Bronchial epithelial cell (primary cell): ENCODE measurements around the gene LEF1. TPM values are rescaled to one million over a fixed set of nuclear protein-coding genes. Genes with fewer than 3 reads are reported as not detected.

ENCODE experiments used
- DNase-seq: peaks from one replicate; pipeline ENCODE4 v3.0.0-alpha.2; 2010; ENCODE audit warnings: low read depth
- FAIRE-seq: peaks from 2 replicates; lab custom pipeline; 2011; peaks lifted over from hg19 to GRCh38; lab: Jason Lieb, UNC
- H3K27me3 ChIP-seq: 2 replicates; pipeline ENCODE4 v1.5.1; 2011; ENCODE audit warnings: low read length; ENCODE audit not compliant: control insufficient read depth, insufficient read depth
- H3K36me3 ChIP-seq: 2 replicates; pipeline ENCODE4 v1.5.1; 2011; ENCODE audit warnings: low read length; ENCODE audit not compliant: control insufficient read depth, insufficient read depth
- H3K4me3 ChIP-seq: 2 replicates; pipeline ENCODE4 v1.5.1; 2011; ENCODE audit warnings: mild to moderate bottlenecking, low read depth, low read length, control low read depth
- total RNA-seq: library from RNA; depleted of rRNA; stranded (reverse); fragments of >200 nt; gene quantifications from 2 replicates; pipeline ENCODE4 v1.2.1, GENCODE V29; 2014
- TF ChIP-seq, protein P1 (sequence below): IDR thresholded peaks from 2 replicates; pipeline ENCODE4 v1.5.1; 2011; ENCODE audit warnings: mild to moderate bottlenecking, moderate library complexity, low read length, control low read depth, inconsistent platforms; ENCODE audit not compliant: insufficient read depth, severe bottlenecking

Gene LEF1
- total RNA-seq, 1 donor from 2014 or later, result not detected

DNA sequence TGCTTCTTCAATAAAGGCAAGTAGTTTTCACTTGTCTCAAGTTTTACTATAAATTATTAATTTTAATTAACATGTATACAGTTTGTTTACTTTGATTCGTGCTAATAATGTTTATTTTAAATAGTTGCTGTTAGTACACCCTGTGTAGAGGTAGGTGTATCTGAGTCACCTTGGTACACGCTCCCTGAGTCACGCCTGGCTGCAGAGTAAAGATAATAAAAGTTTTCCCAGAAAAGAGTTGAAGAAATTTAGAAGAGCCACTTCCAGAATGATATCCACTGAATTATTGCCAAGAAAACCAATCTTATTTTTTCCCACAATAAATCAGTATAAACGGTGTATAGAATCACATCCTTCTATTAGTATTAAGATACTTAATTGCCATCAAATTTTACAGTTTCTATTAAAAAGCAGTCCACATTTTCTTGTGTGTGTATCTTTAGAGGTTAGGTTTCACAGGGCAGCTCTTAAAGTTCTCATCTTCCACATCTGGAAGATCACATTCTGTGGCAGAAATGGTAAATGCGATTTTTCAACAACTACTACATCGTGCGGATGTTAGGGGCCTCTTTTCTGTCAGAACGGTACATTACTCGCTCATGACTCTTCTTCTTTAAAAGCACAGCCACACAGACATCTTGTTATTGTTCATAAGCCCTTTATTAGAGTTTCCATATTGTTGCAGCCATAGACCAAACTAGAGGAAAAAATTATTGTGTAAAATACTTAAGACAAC, 123.6 kb downstream of the LEF1 start:
- Histone ChIP-seq H3K4me3 (no peak overlapping the region), H3K27me3 (no peaks in the 10 kb centered on the region), H3K36me3 (no peaks in the 10 kb centered on the region)
- no peak for FAIRE-seq
- peak; percentile 65 for DNase-seq
- TF ChIP-seq, protein P1, sequence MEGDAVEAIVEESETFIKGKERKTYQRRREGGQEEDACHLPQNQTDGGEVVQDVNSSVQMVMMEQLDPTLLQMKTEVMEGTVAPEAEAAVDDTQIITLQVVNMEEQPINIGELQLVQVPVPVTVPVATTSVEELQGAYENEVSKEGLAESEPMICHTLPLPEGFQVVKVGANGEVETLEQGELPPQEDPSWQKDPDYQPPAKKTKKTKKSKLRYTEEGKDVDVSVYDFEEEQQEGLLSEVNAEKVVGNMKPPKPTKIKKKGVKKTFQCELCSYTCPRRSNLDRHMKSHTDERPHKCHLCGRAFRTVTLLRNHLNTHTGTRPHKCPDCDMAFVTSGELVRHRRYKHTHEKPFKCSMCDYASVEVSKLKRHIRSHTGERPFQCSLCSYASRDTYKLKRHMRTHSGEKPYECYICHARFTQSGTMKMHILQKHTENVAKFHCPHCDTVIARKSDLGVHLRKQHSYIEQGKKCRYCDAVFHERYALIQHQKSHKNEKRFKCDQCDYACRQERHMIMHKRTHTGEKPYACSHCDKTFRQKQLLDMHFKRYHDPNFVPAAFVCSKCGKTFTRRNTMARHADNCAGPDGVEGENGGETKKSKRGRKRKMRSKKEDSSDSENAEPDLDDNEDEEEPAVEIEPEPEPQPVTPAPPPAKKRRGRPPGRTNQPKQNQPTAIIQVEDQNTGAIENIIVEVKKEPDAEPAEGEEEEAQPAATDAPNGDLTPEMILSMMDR, result no peak

DNA sequence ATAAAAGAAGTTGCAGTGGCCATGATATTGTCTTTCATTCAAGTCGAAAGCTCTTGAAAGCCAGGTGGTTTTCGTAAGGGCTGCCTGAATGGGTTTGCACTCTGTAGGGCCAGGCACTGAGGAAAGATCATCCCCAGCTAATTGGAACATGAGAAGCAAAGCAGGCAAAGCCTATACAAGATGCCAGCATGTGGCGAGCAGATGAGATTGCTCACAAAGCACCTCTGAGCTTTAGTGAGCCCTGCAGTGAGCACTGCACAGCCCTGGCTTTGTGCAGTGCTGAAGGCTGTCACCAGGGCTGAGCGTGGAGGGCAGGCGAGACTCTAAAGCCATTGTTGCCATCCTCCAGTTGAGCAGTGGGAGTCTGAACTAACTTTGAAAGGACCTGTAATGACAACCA, 125.2 kb downstream of the LEF1 start:
- TF ChIP-seq, protein P1, result no peak
- no peak overlapping the region for H3K4me3 ChIP-seq
- no peak for DNase-seq
- no peaks in the 10 kb centered on the region for H3K27me3 ChIP-seq
- no peaks in the 10 kb centered on the region for H3K36me3 ChIP-seq
- FAIRE-seq, result no peak

DNA sequence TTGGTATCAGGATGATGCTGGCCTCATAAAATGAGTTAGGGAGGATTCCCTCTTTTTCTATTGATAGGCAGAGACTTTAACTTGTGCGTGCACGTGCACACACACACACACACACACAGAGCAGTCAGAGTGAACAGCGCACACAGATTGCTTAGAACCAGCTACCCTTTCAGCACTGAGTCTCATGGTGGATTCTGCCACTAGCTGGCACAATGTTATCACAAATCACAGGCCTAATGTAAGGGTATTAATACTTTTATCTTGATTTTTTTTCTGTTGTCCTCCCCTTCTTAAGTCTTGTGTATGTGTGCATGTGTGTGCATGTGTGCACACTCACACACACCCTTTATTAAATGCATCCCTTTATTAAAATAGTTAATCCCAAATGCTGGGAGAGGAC, 125.8 kb downstream of the LEF1 start:
- FAIRE-seq (no peak), DNase-seq (no peak)
- Histone ChIP-seq H3K4me3 (no peak overlapping the region), H3K27me3 (no peaks in the 10 kb centered on the region), H3K36me3 (no peaks in the 10 kb centered on the region)
- TF ChIP-seq, protein P1, result no peak

DNA sequence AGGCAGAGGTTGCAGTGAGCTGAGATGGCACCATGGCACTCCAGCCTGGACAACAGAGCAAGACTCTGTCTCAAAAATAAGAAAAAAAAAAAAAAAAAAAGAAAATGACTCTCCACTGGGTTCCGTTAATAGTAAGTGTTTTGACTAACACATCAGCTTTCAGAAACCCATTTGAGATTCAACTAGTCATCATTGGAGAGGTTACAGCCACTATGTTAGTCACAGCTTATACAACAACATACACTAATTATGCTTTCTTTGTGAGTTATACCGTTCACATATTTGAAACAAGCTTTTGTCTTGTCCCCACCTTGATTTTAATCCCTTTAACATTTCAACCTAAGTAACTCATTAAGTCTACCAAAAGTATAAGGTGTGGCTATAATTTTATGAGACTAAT, 130.8 kb downstream of the LEF1 start:
- H3K36me3 ChIP-seq, result peaks cover 2% of the 10 kb centered on the region
- no peaks in the 10 kb centered on the region for H3K27me3 ChIP-seq
- no peak for DNase-seq
- H3K4me3 ChIP-seq, result no peak overlapping the region
- TF ChIP-seq, protein P1, result no peak
- FAIRE-seq, result no peak

DNA sequence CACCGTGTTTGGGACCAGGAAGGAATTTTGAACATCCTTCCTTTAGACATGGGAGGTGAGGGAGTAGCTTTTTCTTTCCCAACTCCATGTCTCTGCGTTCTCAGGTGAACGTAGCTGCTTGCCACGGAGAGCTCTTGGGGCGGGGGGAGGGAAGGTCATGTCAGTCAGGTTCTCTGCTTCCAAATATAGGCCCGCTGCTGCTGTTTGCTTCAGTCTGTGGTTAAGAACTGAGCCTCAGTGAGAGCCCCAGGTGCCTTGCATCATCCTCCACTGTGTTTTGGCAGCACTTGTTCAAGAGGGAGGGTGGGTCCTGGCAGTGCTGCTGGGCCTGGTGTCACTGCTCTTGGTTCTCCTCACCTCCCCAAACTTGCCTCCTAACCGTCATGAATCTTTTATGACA, 132.5 kb downstream of the LEF1 start:
- H3K27me3 ChIP-seq, result no peaks in the 10 kb centered on the region
- FAIRE-seq (no peak), DNase-seq (no peak)
- H3K36me3 ChIP-seq, result peaks cover 2% of the 10 kb centered on the region
- TF ChIP-seq, protein P1, result no peak
- H3K4me3 ChIP-seq, result no peak overlapping the region

DNA sequence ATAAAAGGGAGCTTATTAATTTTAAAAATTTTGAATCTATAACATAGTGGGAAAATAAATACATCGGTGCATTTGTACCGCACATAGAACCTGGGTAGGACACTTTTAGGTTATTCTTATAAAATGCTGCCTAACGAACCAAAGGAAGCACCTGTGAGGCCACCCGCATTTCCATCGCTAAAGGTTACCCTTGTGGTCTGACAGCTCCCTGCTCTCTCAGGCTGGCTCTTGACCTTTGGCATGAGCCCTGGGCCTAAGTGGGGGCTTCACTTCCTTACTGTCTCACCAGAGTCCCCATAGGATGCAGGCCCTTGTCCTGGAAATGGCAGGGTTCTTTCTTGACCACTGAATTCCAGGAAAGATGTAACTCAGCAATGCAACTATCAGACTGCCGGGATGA, 133.0 kb downstream of the LEF1 start:
- no peak for FAIRE-seq
- peaks cover 2% of the 10 kb centered on the region for H3K36me3 ChIP-seq
- TF ChIP-seq, protein P1, result no peak

More for the DNA sequence above, 133.0 kb downstream of the LEF1 start:
- no peak for DNase-seq
- no peak overlapping the region for H3K4me3 ChIP-seq
- no peaks in the 10 kb centered on the region for H3K27me3 ChIP-seq
